Heart right ventricle (tissue), 16 donors: ENCODE results near the gene ACSM3. TPM values are rescaled to one million over a fixed set of nuclear protein-coding genes. Genes with fewer than 3 reads are reported as not detected.

ENCODE experiments used
- ATAC-seq, 8 donors: fragments of 200-7000 bp; cut with Tn5 transposase; one replicate each; pipeline ENCODE4 v1.9.1; 2020; ENCODE audit warnings: mild to moderate bottlenecking in 8 of 8, moderate library complexity in 8 of 8, moderate number of reproducible peaks in 1 of 8
- DNase-seq, 2 donors: peaks; one replicate each; pipeline ENCODE4 v3.0.0-alpha.2; 2020
- H3K27ac ChIP-seq, 10 donors: fragments of 200-600 bp; sonication (generic) in 2 of 10; one replicate each; pipeline versions ENCODE4 v1.5.0 to v1.8.0; 2020 to 2022; ENCODE audit warnings: mild to moderate bottlenecking in 3 of 10
- H3K27me3 ChIP-seq, 7 donors: fragments of 200-600 bp; one replicate each; pipeline ENCODE4 v1.8.0; 2021 to 2022; ENCODE audit warnings: mild to moderate bottlenecking in 2 of 7
- H3K36me3 ChIP-seq, 9 donors: fragments of 200-600 bp; sonication (generic) in 1 of 9; one replicate each; pipeline versions ENCODE4 v1.5.0 to v1.8.0; 2020 to 2022; ENCODE audit warnings: mild to moderate bottlenecking in 2 of 9
- H3K4me1 ChIP-seq, 9 donors: fragments of 200-600 bp; sonication (generic) in 1 of 9; one replicate each; pipeline versions ENCODE4 v1.5.0 to v1.8.0; 2020 to 2022; ENCODE audit warnings: mild to moderate bottlenecking in 4 of 9
- H3K4me3 ChIP-seq, 10 donors: fragments of 200-600 bp; sonication (generic) in 2 of 10; one replicate each; pipeline versions ENCODE4 v1.5.0 to v1.8.0; 2020 to 2022; ENCODE audit warnings: mild to moderate bottlenecking in 7 of 10, moderate library complexity in 2 of 10
- H3K9me3 ChIP-seq, 11 donors: fragments of 200-600 bp in 10 of 11; sonication (generic) in 2 of 11; one replicate each; pipeline versions ENCODE4 v1.5.0 to v1.8.0; 2013 to 2022; ENCODE audit warnings: mild to moderate bottlenecking in 2 of 11, control low read depth in 1 of 11, moderate library complexity in 1 of 11
- WGBS, 2 donors: extraction: QIAGEN DNeasy Blood & Tissue Kit; methylation state at CpG; one replicate each; pipeline ENCODE4 v1.1.7; 2013; ENCODE audit warnings: inconsistent platforms in 1 of 2; 5-methylcytosine and 5-hydroxymethylcytosine counted together
- intact Hi-C, 10 donors: fragments of 100-400 bp; cut with DNase I; formaldehyde crosslinking; loops; one replicate each; pipeline versions ENCODE4 v1.11.1 to v1.14.2; 2022
- polyA plus RNA-seq, 2 donors: library from polyadenylated mRNA; stranded (reverse); fragments of 200-250 nt; gene quantifications; one replicate each; pipeline ENCODE4 v1.2.3, GENCODE V29; 2013
- total RNA-seq, 10 donors: library from RNA; stranded (reverse); fragmentation: NEBNext Ultra II Directional in 3 of 10; extraction: Animal tissue kit (Norgen Biotek cat#: 25700) in 3 of 10; gene quantifications; one replicate each; pipeline versions ENCODE4 v1.2.1 to v1.2.4, GENCODE V29; 2021 to 2023
- TF ChIP-seq, protein P1 (sequence below), 9 donors: fragments of 200-600 bp; sonication (generic) in 2 of 9; IDR thresholded peaks; one replicate each; pipeline versions ENCODE4 v1.5.0 to v1.8.0; 2021 to 2022; ENCODE audit warnings: antibody characterized with exemption in 9 of 9, mild to moderate bottlenecking in 5 of 9, moderate library complexity in 1 of 9
- donor health status: Arrhythmogenic right ventricular cardiomyopathy.
- donor health status: ischemic (EF 13 %, LVEDD 7.1; RV severe dilation, severe dysfunction).
- donor health status: healthy with polysubstance abuse.
- donor health status: DM: no; HTN: yes; CAD: no.
- donor health status: DM: no; HTN: no; CAD: no.
- donor health status: ischemic (EF 25% LVEDD 6.9; RV normal size, moderate dysfunction).
- donor health status: ischemic (EF 25% LVEDD 5.7; RV mildly dilated, moderate dysfunction).
- donor health status: healthy.
- donor health status: DM: yes; HTN: yes; CAD: no.
- donor health status: Ischemic cardiomyopathy.
- donor health status: ischemic (EF 35%, LVEDD 5.7; RV mildly dilated, moderate dysfunction).
- donor health status: nonischemic (EF 11% LVEDD 7.7; RV severe dilation, severe dysfunction).
- donor health status: DM: yes; HTN: yes; CAD: no.
- donor health status: PGD.
- donor health status: ischemic (EF 29% LVEDD 5.4; RV normal size, mild dysfunction).
- donor health status: nonischemic (EF 23%, LVEDD 6.1; RV moderate dilation, normal function).

ACSM3 gene
- total and polyA plus RNA-seq, 12 donors, result 2.3 to 45.1 (median 5.9) TPM

DNA sequence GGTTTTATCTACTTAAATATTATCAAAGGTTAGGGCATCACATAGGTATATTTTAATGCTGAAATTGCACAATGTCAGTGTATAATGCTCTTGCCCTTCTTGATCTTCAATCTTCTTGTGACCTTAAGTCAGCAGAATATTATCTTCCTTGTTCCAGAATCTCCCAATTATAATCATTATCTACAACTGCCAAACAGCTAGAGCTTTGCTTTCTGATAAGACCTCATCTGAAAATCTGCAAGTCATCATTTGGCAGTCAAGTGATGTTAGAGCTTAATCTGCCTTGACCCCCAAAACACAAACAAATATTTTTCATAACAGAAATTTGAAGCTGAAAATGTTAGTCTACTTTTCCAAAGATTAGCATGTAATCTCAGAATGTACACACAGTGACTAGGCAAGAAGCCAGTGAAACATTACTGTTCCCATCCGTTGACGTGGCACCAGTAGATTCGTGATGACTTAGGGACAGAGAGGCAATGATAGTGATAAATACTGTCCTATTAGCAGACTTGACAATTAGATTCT is 62.3 kb downstream of the ACSM3 start:
- 38 to 43% methylated on average over 3 of the region's 3 CpGs for WGBS, 2 donors
- intact Hi-C loops, result no loop called here
- no peaks in the 10 kb centered on the region for H3K9me3 ChIP-seq

DNA sequence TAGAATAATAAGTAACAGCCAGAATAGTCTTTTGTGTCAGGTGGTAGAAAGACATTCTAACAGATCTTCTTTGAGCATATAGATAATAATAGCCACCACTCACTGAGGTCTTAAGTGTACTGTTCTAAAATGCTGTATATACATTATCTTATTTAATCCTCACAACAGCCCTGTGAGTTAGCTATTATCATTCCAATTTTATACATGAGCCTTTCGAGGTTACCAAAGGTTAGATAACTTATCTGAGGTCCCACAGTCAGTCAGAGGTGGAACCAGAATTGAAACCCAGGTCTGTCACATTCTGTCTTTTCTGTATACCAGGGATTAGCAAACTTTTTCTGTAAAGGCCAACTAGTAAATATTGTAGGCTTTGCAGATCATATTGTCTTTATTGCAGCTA is 65.7 kb downstream of the ACSM3 start:
- Histone ChIP-seq H3K4me3 (no peak overlapping the region), H3K27ac (no peak overlapping the region), H3K27me3 (no peaks in the 10 kb centered on the region), H3K9me3 (peaks cover 0 to 5% (median 0%) of the 10 kb centered on the region in 11 donors), H3K4me1 (peaks cover 0 to 19% (median 0%) of the 10 kb centered on the region in 9 donors), H3K36me3 (peaks cover 0 to 65% (median 0%) of the 10 kb centered on the region in 9 donors)
- ATAC-seq (no peak), DNase-seq (no peak)
- intact Hi-C loops, result no loop called here
- TF ChIP-seq, protein P1, sequence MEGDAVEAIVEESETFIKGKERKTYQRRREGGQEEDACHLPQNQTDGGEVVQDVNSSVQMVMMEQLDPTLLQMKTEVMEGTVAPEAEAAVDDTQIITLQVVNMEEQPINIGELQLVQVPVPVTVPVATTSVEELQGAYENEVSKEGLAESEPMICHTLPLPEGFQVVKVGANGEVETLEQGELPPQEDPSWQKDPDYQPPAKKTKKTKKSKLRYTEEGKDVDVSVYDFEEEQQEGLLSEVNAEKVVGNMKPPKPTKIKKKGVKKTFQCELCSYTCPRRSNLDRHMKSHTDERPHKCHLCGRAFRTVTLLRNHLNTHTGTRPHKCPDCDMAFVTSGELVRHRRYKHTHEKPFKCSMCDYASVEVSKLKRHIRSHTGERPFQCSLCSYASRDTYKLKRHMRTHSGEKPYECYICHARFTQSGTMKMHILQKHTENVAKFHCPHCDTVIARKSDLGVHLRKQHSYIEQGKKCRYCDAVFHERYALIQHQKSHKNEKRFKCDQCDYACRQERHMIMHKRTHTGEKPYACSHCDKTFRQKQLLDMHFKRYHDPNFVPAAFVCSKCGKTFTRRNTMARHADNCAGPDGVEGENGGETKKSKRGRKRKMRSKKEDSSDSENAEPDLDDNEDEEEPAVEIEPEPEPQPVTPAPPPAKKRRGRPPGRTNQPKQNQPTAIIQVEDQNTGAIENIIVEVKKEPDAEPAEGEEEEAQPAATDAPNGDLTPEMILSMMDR (IDR thresholded peaks at IDR 0.05), result no peak
- 84 to 85% methylated on average over 1 of the region's 1 CpG for WGBS, 2 donors

More for the DNA sequence above, 62.3 kb downstream of the ACSM3 start:
- TF ChIP-seq, protein P1 (IDR thresholded peaks at IDR 0.05), result no peak
- Histone ChIP-seq H3K27me3 (no peaks in the 10 kb centered on the region), H3K36me3 (peaks cover 0 to 60% (median 0%) of the 10 kb centered on the region in 9 donors), H3K27ac (no peak overlapping the region), H3K4me1 (peaks cover 0 to 9% (median 0%) of the 10 kb centered on the region in 9 donors), H3K4me3 (no peak overlapping the region)
- DNase-seq (no peak), ATAC-seq (no peak)

DNA sequence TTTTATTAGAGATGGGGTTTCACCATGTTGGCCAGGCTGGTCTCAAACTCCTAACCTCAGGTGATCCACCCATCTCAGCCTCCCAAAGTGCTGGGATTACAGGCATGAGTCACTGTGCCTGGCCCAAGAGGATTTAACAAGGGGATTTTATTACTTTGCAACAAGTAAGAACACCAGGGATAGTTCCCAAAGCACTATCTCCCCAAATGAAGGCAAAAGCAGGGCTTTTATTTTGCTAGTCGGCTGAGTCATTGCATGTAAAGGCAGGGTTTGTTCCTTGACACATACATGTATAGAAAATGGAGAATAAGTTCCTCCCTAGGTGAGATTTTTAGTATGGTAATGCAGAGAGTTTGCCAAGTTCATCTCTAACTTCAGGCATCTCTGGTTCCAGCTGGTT is 66.6 kb downstream of the ACSM3 start:
- Histone ChIP-seq H3K4me1 (peaks cover 0 to 19% (median 0%) of the 10 kb centered on the region in 9 donors), H3K4me3 (no peak overlapping the region), H3K27ac (no peak overlapping the region), H3K36me3 (peaks cover 0 to 67% (median 0%) of the 10 kb centered on the region in 9 donors), H3K27me3 (no peaks in the 10 kb centered on the region), H3K9me3 (peaks cover 0 to 8% (median 0%) of the 10 kb centered on the region in 11 donors)
- whole genome bisulfite sequencing, 2 donors, result 81 to 89% methylated on average over 1 of the region's 1 CpG
- TF ChIP-seq, protein P1 (IDR thresholded peaks at IDR 0.05), result no peak
- DNase-seq (no peak), ATAC-seq (no peak)
- intact Hi-C loops, result no loop called here

DNA sequence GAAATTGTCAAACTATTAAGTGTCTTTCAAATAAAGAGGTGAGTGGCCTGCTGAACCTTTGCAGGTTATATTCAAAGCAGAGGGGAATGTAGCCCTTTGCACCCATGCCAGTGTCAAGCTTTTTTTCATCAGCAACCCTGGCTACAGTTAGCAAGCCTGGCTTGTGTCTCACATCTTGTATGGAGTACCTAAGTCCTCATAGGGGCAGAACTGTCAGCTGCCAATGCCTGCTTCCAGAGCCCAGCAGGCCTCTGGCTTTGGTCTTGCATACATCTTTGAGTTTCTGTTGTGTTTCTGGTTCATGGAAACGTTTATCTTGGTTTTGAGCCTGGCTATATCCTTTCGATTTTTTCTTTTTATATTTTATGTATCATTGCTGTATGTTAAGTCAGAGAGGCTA is 69.3 kb downstream of the ACSM3 start:
- Histone ChIP-seq H3K27ac (no peak overlapping the region), H3K36me3 (peaks cover 0 to 65% (median 0%) of the 10 kb centered on the region in 9 donors), H3K4me1 (peaks cover 0 to 19% (median 0%) of the 10 kb centered on the region in 9 donors), H3K4me3 (no peak overlapping the region), H3K9me3 (peaks cover 0 to 19% (median 0%) of the 10 kb centered on the region in 11 donors), H3K27me3 (no peaks in the 10 kb centered on the region)
- TF ChIP-seq, protein P1 (IDR thresholded peaks at IDR 0.05), result no peak
- DNase-seq (no peak), ATAC-seq (peak in 3 of 8 donors; percentile 47 to 73 (median 71))
- 63 to 76% methylated on average over 2 of the region's 2 CpGs for WGBS, 2 donors
- intact Hi-C loops, result no loop called here
